Osteoblast (primary cell): Measurements from ENCODE around the gene SCN4A. TPM values are rescaled to one million over a fixed set of nuclear protein-coding genes. Genes with fewer than 3 reads are reported as not detected.
A peak's percentile ranks its signal among the peaks of the same experiment; 100 is the strongest.
"Not testable (repeated sequence)": the region's sequence is repeated elsewhere in the genome, so short reads cannot be mapped to it uniquely, and the experiment has no call there.

Source experiments
- DNase-seq: peaks from one replicate; pipeline ENCODE4 v3.0.0; 2011; ENCODE audit warnings: low spot score, mixed read lengths; ENCODE audit not compliant: insufficient read length; ENCODE audit errors: missing footprints
- H2AFZ ChIP-seq: 2 replicates; pipeline ENCODE4 v1.6.0; 2011; ENCODE audit warnings: mild to moderate bottlenecking, low read length
- H3K27ac ChIP-seq: 2 replicates; pipeline ENCODE4 v1.5.1; 2011; ENCODE audit warnings: mild to moderate bottlenecking, low read depth, low read length, moderate library complexity
- H3K27me3 ChIP-seq: 2 replicates; pipeline ENCODE4 v1.6.0; 2012; ENCODE audit warnings: mild to moderate bottlenecking, control low read depth, inconsistent platforms, low read length, moderate library complexity; ENCODE audit not compliant: insufficient read depth
- H3K36me3 ChIP-seq: 2 replicates; pipeline ENCODE4 v1.5.1; 2011; ENCODE audit warnings: mild to moderate bottlenecking, low read length, control low read depth, moderate library complexity; ENCODE audit not compliant: insufficient read depth
- H3K4me1 ChIP-seq: 2 replicates; pipeline ENCODE4 v1.5.1; 2011; ENCODE audit warnings: mild to moderate bottlenecking, low read length, control low read depth, moderate library complexity; ENCODE audit not compliant: insufficient read depth
- H3K4me2 ChIP-seq: 2 replicates; pipeline ENCODE4 v1.6.0; 2011; ENCODE audit warnings: mild to moderate bottlenecking, low read length; ENCODE audit not compliant: insufficient read depth
- H3K4me3 ChIP-seq: fragments of 200-600 bp; sonication (generic); 3 replicates; pipeline ENCODE4 v1.5.1; 2012; ENCODE audit warnings: mild to moderate bottlenecking, low read length, inconsistent platforms; ENCODE audit not compliant: insufficient read depth
- H3K79me2 ChIP-seq: 2 replicates; pipeline ENCODE4 v1.6.0; 2012; ENCODE audit warnings: mild to moderate bottlenecking, low read length, control low read depth, inconsistent platforms; ENCODE audit not compliant: insufficient read depth
- H3K9me3 ChIP-seq: 2 replicates; pipeline ENCODE4 v1.5.1; 2011; ENCODE audit warnings: low read depth, low read length, control low read depth
- H4K20me1 ChIP-seq: 2 replicates; pipeline ENCODE4 v1.6.0; 2012; ENCODE audit warnings: mild to moderate bottlenecking, low read length, control low read depth; ENCODE audit not compliant: insufficient read depth
- CTCF ChIP-seq: IDR thresholded peaks from 2 replicates; pipeline ENCODE4 v1.5.1; 2011; ENCODE audit warnings: mild to moderate bottlenecking, low read depth, low read length, moderate library complexity; ENCODE audit errors: extremely low read depth
- total RNA-seq: library from RNA; depleted of rRNA; stranded (reverse); fragments of >200 nt; gene quantifications from 2 replicates; pipeline ENCODE4 v1.2.3, GENCODE V29; 2012

SCN4A gene
- total RNA-seq, 1 donor = not detected

- H3K4me1 ChIP-seq, H2AFZ ChIP-seq, H3K27me3 ChIP-seq, H3K79me2 ChIP-seq, H3K36me3 ChIP-seq, DNase-seq, H3K9me3 ChIP-seq, H3K4me2 ChIP-seq, H3K4me3 ChIP-seq, H4K20me1 ChIP-seq, H3K27ac ChIP-seq: not testable (repeated sequence)
- peak; percentile 33 for TF ChIP-seq CTCF
These were observed 68.9 kb downstream of the SCN4A start for GRCh38 chr17:63903787-63904201.

GRCh38 chr17:63901971-63902370 is 70.7 kb downstream of the SCN4A start:
- not testable (repeated sequence) for H4K20me1 ChIP-seq, H3K4me1 ChIP-seq, H3K27me3 ChIP-seq, DNase-seq, H3K79me2 ChIP-seq, H3K4me2 ChIP-seq, H2AFZ ChIP-seq, H3K36me3 ChIP-seq, H3K27ac ChIP-seq, H3K9me3 ChIP-seq, H3K4me3 ChIP-seq

GRCh38 chr17:63898899-63899798 is 73.6 kb downstream of the SCN4A start:
- not testable (repeated sequence) for H3K27me3 ChIP-seq, H3K4me2 ChIP-seq, H2AFZ ChIP-seq, H3K4me3 ChIP-seq, H4K20me1 ChIP-seq, H3K9me3 ChIP-seq, H3K79me2 ChIP-seq, H3K36me3 ChIP-seq, H3K4me1 ChIP-seq, H3K27ac ChIP-seq
- DNase-seq = peak; percentile 69

GRCh38 chr17:63896524-63897354 is 76.0 kb downstream of the SCN4A start, which contains the start of gene CSH1:
Gene CSH1 (minus strand): TSS chr17:63896574. CDS start chr17:63896511, 63 bp downstream.
- H3K27me3 ChIP-seq, H3K79me2 ChIP-seq, DNase-seq, H3K4me3 ChIP-seq, H3K27ac ChIP-seq, H3K36me3 ChIP-seq, H2AFZ ChIP-seq, H3K4me2 ChIP-seq, H3K9me3 ChIP-seq, H4K20me1 ChIP-seq, H3K4me1 ChIP-seq: not testable (repeated sequence)

- not testable (repeated sequence) for H2AFZ ChIP-seq, H3K79me2 ChIP-seq, H3K27ac ChIP-seq, H3K4me3 ChIP-seq, H3K36me3 ChIP-seq, H3K9me3 ChIP-seq, H3K4me1 ChIP-seq, H4K20me1 ChIP-seq, DNase-seq, H3K4me2 ChIP-seq, H3K27me3 ChIP-seq
These were observed 77.9 kb downstream of the SCN4A start for GRCh38 chr17:63894821-63895220.

- H3K79me2 ChIP-seq, H3K4me3 ChIP-seq, H3K4me1 ChIP-seq, H4K20me1 ChIP-seq, H2AFZ ChIP-seq, DNase-seq, H3K27me3 ChIP-seq, H3K9me3 ChIP-seq, H3K36me3 ChIP-seq, H3K27ac ChIP-seq, H3K4me2 ChIP-seq: not testable (repeated sequence)
These were observed 78.7 kb downstream of the SCN4A start for GRCh38 chr17:63894021-63894420.
